ENCODE results near the gene OTOP2. TPM values are rescaled to one million over a fixed set of nuclear protein-coding genes. Genes with fewer than 3 reads are reported as not detected.
"Not testable (repeated sequence)": the region's sequence is repeated elsewhere in the genome, so short reads cannot be mapped to it uniquely, and the experiment has no call there.

Gene OTOP2
- total and polyA plus RNA-seq, 4 donors = not detected

- no peak for TF ChIP-seq CTCF (IDR thresholded peaks at IDR 0.05; ENCODE audit: control extremely low read depth, extremely low read depth)
- Histone ChIP-seq H3K27me3 (ENCODE audit: control insufficient read depth in 3 of 3, insufficient read depth in 3 of 3, low read length in 2 of 3) (no peaks in the 10 kb centered on the region), H3K4me3 (no peak overlapping the region), H3K36me3 (ENCODE audit: control insufficient read depth in 4 of 4, insufficient read depth in 4 of 4, low read length in 4 of 4) (no peaks in the 10 kb centered on the region), H3K9me3 (ENCODE audit: control insufficient read depth in 4 of 4, insufficient read depth in 3 of 4, low read length in 3 of 4) (no peaks in the 10 kb centered on the region), H3K9ac (ENCODE audit: insufficient read depth in 1 of 2, low read length in 2 of 2) (no peak overlapping the region), H3K4me1 (ENCODE audit: control insufficient read depth in 5 of 5, insufficient read depth in 5 of 5, low read length in 5 of 5) (no peaks in the 10 kb centered on the region), H3K27ac (ENCODE audit: low read depth in 1 of 2, low read length in 1 of 2) (no peak overlapping the region)
- 97% methylated on average over 32 to 34 of the region's 34 CpGs for WGBS, 2 donors
- DNase-seq (no peak), ATAC-seq (ENCODE audit: insufficient read depth, low FRiP score) (no peak)
Measured at GRCh38 chr17:74907012-74907411, 17.1 kb upstream of the OTOP2 start.

- H3K36me3 ChIP-seq (ENCODE audit: control insufficient read depth in 4 of 4, insufficient read depth in 4 of 4, low read length in 4 of 4); H3K27ac ChIP-seq (ENCODE audit: low read depth in 1 of 2, low read length in 1 of 2); H3K4me1 ChIP-seq (ENCODE audit: control insufficient read depth in 5 of 5, insufficient read depth in 5 of 5, low read length in 5 of 5); H3K9me3 ChIP-seq (ENCODE audit: control insufficient read depth in 4 of 4, insufficient read depth in 3 of 4, low read length in 3 of 4); H3K27me3 ChIP-seq (ENCODE audit: control insufficient read depth in 3 of 3, insufficient read depth in 3 of 3, low read length in 2 of 3); H3K4me3 ChIP-seq; ATAC-seq (ENCODE audit: insufficient read depth, low FRiP score); H3K9ac ChIP-seq (ENCODE audit: insufficient read depth in 1 of 2, low read length in 2 of 2); DNase-seq: not testable (repeated sequence)
- 74 to 78% methylated on average over 4 of the region's 4 CpGs for WGBS, 2 donors
Measured at GRCh38 chr17:74909097-74909496, 15.0 kb upstream of the OTOP2 start.

- H3K4me3 ChIP-seq; DNase-seq; H3K9me3 ChIP-seq (ENCODE audit: control insufficient read depth in 4 of 4, insufficient read depth in 3 of 4, low read length in 3 of 4); H3K9ac ChIP-seq (ENCODE audit: insufficient read depth in 1 of 2, low read length in 2 of 2); H3K36me3 ChIP-seq (ENCODE audit: control insufficient read depth in 4 of 4, insufficient read depth in 4 of 4, low read length in 4 of 4); H3K27ac ChIP-seq (ENCODE audit: low read depth in 1 of 2, low read length in 1 of 2); H3K27me3 ChIP-seq (ENCODE audit: control insufficient read depth in 3 of 3, insufficient read depth in 3 of 3, low read length in 2 of 3); ATAC-seq (ENCODE audit: insufficient read depth, low FRiP score); H3K4me1 ChIP-seq (ENCODE audit: control insufficient read depth in 5 of 5, insufficient read depth in 5 of 5, low read length in 5 of 5): not testable (repeated sequence)
- 68 to 83% methylated on average over 8 of the region's 8 CpGs for WGBS, 2 donors
Measured at GRCh38 chr17:74911423-74911822, 12.7 kb upstream of the OTOP2 start.

- no peak for DNase-seq
- peaks cover 0 to 4% (median 0%) of the 10 kb centered on the region in 5 donors for H3K4me1 ChIP-seq (ENCODE audit: control insufficient read depth in 5 of 5, insufficient read depth in 5 of 5, low read length in 5 of 5)
- 86 to 92% methylated on average over 13 of the region's 13 CpGs for WGBS, 2 donors
- H3K9me3 ChIP-seq (ENCODE audit: control insufficient read depth in 4 of 4, insufficient read depth in 3 of 4, low read length in 3 of 4) = no peaks in the 10 kb centered on the region
- H3K27me3 ChIP-seq (ENCODE audit: control insufficient read depth in 3 of 3, insufficient read depth in 3 of 3, low read length in 2 of 3) = peaks cover 4 to 9% (median 8%) of the 10 kb centered on the region in 3 donors
- no peaks in the 10 kb centered on the region for H3K36me3 ChIP-seq (ENCODE audit: control insufficient read depth in 4 of 4, insufficient read depth in 4 of 4, low read length in 4 of 4)
- TF ChIP-seq CTCF (IDR thresholded peaks at IDR 0.05; ENCODE audit: control extremely low read depth, extremely low read depth) = no peak
- no peak overlapping the region for H3K27ac ChIP-seq (ENCODE audit: low read depth in 1 of 2, low read length in 1 of 2)
- no peak overlapping the region for H3K9ac ChIP-seq (ENCODE audit: insufficient read depth in 1 of 2, low read length in 2 of 2)
- ATAC-seq (ENCODE audit: insufficient read depth, low FRiP score) = no peak
- no peak overlapping the region for H3K4me3 ChIP-seq
Measured at GRCh38 chr17:74916136-74916850, 7.8 kb upstream of the OTOP2 start.

All from lung (tissue), 12 donors.